ENCODE data around the gene SLC25A26.

The SLC25A26 gene

GRCh38 chr3:66338927-66339326, 118.1 kb downstream of the SLC25A26 start:
- no peak for DNase-seq

- DNase-seq = no peak
Measured at GRCh38 chr3:66342717-66343356, 122.0 kb downstream of the SLC25A26 start.

- no peak for DNase-seq
Measured at GRCh38 chr3:66344391-66344811, 123.6 kb downstream of the SLC25A26 start.

GRCh38 chr3:66344848-66345578, 124.2 kb downstream of the SLC25A26 start:
- DNase-seq = no peak

GRCh38 chr3:66348704-66349103, 127.9 kb downstream of the SLC25A26 start:
- no peak for DNase-seq

- no peak for DNase-seq
Measured at GRCh38 chr3:66350601-66351000, 129.8 kb downstream of the SLC25A26 start.

GRCh38 chr3:66353039-66353438, 132.2 kb downstream of the SLC25A26 start:
- DNase-seq = no peak

- DNase-seq = no peak
Measured at GRCh38 chr3:66353530-66353929, 132.7 kb downstream of the SLC25A26 start.

GRCh38 chr3:66354001-66354400, 133.2 kb downstream of the SLC25A26 start:
- no peak for DNase-seq

GRCh38 chr3:66355394-66355793, 134.6 kb downstream of the SLC25A26 start:
- DNase-seq = no peak

- no peak for DNase-seq
Measured at GRCh38 chr3:66355997-66356396, 135.2 kb downstream of the SLC25A26 start.

- DNase-seq = no peak
Measured at GRCh38 chr3:66361356-66361755, 140.6 kb downstream of the SLC25A26 start.

- no peak for DNase-seq
Measured at GRCh38 chr3:66362541-66362941, 141.7 kb downstream of the SLC25A26 start.

GRCh38 chr3:66363148-66363547, 142.3 kb downstream of the SLC25A26 start:
- no peak for DNase-seq

- no peak for DNase-seq
Measured at GRCh38 chr3:66365080-66365479, 144.3 kb downstream of the SLC25A26 start.

GRCh38 chr3:66366747-66367146, 145.9 kb downstream of the SLC25A26 start:
- DNase-seq = no peak

- DNase-seq = no peak
Measured at GRCh38 chr3:66367979-66368378, 147.2 kb downstream of the SLC25A26 start.

GRCh38 chr3:66370179-66370578, 149.4 kb downstream of the SLC25A26 start:
- no peak for DNase-seq

- DNase-seq = no peak
Measured at GRCh38 chr3:66371432-66371831, 150.6 kb downstream of the SLC25A26 start.

GRCh38 chr3:66372681-66373350, 152.0 kb downstream of the SLC25A26 start:
- no peak for DNase-seq

GRCh38 chr3:66376568-66376967, 155.8 kb downstream of the SLC25A26 start:
- no peak for DNase-seq

GRCh38 chr3:66377800-66378199, 157.0 kb downstream of the SLC25A26 start:
- no peak for DNase-seq

- no peak for DNase-seq
Measured at GRCh38 chr3:66378256-66378655, 157.5 kb downstream of the SLC25A26 start.

- no peak for DNase-seq
Measured at GRCh38 chr3:66379565-66379964, 158.8 kb downstream of the SLC25A26 start.

All from NCI-H2107 (cell line).